Stimulated activated CD8-positive, alpha-beta memory T cell treated with anti-CD3 and anti-CD28 coated beads, Interleukin-15, amount 100 ng/mL, for 1 hour (primary cell): Measurements from ENCODE around the gene CNOT6.

Experiments
- DNase-seq: peaks from one replicate; pipeline ENCODE4 v3.0.0-alpha.2; 2020; ENCODE audit warnings: low read depth

Gene CNOT6

GRCh38 chr5:180622910-180623309 is 128.7 kb downstream of the CNOT6 start:
- DNase-seq, result no peak

DNA sequence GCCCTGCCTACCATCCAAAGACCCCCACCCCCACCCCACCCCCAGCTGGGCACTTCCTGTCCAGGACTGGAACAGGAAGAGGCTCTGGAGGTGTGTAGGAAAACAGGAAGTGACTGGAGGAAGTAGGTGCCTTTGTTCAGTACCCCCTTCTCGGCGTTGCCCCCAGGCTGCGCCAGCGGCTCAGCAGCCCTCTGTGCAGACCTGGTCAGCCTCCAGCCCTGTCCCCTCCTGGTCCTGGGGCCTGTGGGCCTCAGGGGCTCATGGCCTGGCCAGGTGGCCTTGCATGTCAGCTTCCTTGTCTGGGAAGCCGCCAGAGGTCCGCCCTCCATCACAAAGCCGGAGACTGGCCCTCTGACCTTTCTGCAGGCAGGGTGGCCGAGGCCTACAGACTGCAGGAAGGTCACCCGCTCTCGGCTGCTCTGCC is 129.2 kb downstream of the CNOT6 start:
- DNase-seq, result no peak

DNA sequence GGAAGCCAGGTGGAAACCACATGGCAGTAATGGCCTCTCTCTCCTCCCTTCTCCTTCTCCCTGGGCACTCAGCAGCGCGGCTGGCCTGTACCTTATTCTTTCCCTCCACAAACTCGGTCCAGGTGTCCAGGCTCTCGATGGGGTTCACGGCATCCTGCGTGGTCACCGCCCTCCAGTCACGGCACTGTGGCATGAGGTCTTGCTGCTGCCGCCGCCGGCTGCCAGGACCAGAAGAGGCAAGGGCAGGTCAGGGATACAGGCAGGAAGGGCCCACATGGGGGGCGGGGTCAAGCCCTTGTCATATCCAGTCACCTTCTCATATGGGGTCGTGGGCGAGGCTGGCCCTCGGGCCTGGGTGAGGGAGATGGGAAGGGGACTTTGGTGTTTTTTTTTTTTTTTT is 129.7 kb downstream of the CNOT6 start:
- DNase-seq, result no peak

- no peak for DNase-seq
Measured at GRCh38 chr5:180624587-180624986, 130.4 kb downstream of the CNOT6 start.

DNA sequence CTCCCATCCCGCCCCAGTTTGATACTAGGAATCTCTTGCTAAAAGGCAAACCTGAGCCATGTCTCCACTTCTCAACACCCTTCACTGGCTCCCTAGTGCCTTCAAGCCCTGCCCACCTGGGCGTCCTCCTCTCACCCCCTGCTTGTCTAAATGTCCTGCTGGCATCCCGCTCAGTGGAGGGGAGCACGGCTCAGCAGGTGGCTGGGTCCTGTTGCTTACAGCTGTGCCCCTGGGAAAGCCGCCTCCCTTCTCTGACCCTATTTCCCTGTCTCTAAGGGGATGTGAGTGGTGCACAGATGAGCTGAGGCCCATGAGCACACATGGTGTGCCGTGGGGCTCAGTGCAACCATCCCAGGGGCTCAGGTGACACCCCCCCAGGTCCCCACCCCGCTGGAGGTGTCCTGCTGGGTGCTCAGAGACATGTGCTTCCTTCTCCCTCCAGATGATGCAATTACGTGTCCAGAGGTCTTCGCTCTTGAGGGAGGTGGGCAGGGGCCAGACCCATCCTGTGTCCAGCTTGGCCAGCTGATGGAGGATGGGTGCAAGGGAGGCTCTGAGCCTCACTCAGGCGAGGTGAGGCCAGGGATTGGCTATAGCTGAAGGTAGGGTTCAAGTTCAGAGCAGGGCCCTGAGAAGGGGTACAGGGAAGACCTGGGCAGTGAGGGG is 131.1 kb downstream of the CNOT6 start:
- no peak for DNase-seq

GRCh38 chr5:180625791-180626660 is 131.8 kb downstream of the CNOT6 start:
- no peak for DNase-seq

- no peak for DNase-seq
Measured at GRCh38 chr5:180626661-180627385, 132.6 kb downstream of the CNOT6 start.

GRCh38 chr5:180627386-180628120 is 133.4 kb downstream of the CNOT6 start:
- DNase-seq, result no peak
